ENCODE results near the gene PRPF4. TPM values are rescaled to one million over a fixed set of nuclear protein-coding genes. Genes with fewer than 3 reads are reported as not detected.

The PRPF4 gene
- total and polyA plus RNA-seq, 9 of the 15 experiments (the other 6 are each of a cell fraction or from before 2014, with no cell fraction given) = 25.8 to 66.0 (median 39.8) TPM

GRCh38 chr9:113274474-113275156 is 843 bp upstream of the PRPF4 start (continued):
- TF ChIP-seq, protein P1, sequence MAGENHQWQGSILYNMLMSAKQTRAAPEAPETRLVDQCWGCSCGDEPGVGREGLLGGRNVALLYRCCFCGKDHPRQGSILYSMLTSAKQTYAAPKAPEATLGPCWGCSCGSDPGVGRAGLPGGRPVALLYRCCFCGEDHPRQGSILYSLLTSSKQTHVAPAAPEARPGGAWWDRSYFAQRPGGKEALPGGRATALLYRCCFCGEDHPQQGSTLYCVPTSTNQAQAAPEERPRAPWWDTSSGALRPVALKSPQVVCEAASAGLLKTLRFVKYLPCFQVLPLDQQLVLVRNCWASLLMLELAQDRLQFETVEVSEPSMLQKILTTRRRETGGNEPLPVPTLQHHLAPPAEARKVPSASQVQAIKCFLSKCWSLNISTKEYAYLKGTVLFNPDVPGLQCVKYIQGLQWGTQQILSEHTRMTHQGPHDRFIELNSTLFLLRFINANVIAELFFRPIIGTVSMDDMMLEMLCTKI (IDR thresholded peaks at IDR 0.05; ENCODE audit: partially characterized antibody) = no peak
- TF ChIP-seq ELF4 (CRISPR knock-in tag; IDR thresholded peaks at IDR 0.05) (no peak), TCF15 (CRISPR knock-in tag; IDR thresholded peaks at IDR 0.05) (no peak), SREBF2 (CRISPR knock-in tag; IDR thresholded peaks at IDR 0.05) (no peak), FIP1L1 (IDR thresholded peaks at IDR 0.05; ENCODE audit: low read depth, low read length, poor library complexity, severe bottlenecking) (no peak), SP2 (IDR thresholded peaks at IDR 0.05; ENCODE audit: extremely low read depth, low read depth, low read length, poor library complexity, severe bottlenecking) (no peak), ZNF384 (IDR thresholded peaks at IDR 0.05; ENCODE audit: low read depth, low read length) (peak; percentile 64), EP300 (IDR thresholded peaks at IDR 0.05; ENCODE audit: low read length) (0 out of 2 replicates have a peak, but pooled peaks have one; percentile 18), GTF2B (IDR thresholded peaks at IDR 0.05; ENCODE audit: extremely low read depth, insufficient read length) (no peak), ZNF717 (CRISPR knock-in tag; IDR thresholded peaks at IDR 0.05) (no peak), E2F4 (CRISPR knock-in tag; IDR thresholded peaks at IDR 0.05; ENCODE audit: low read depth) (no peak), MAZ (CRISPR knock-in tag; conservative IDR thresholded peaks at IDR 0.05 in 1 of 2, IDR thresholded peaks at IDR 0.05 in 1 of 2) (peak in 1 of 2 experiments; percentile 20; a peak in 1 of 4 replicates), ZNF589 (CRISPR knock-in tag; IDR thresholded peaks at IDR 0.05; ENCODE audit: low read depth) (no peak), CBFA2T3 (IDR thresholded peaks at IDR 0.05) (no peak), DIDO1 (tag; IDR thresholded peaks at IDR 0.05; ENCODE audit: low read depth) (no peak), GATAD2B (IDR thresholded peaks at IDR 0.05; ENCODE audit: borderline replicate concordance) (peak; percentile 59; the same call in 1 of the 2 replicates), KAT8 (IDR thresholded peaks at IDR 0.05; ENCODE audit: low read depth) (no peak), MNT (conservative IDR thresholded peaks at IDR 0.05) (peak in 1 of 2 experiments; percentile 16; a peak in 2 of 4 replicates), SMARCA5 (IDR thresholded peaks at IDR 0.05) (no peak), ZNF282 (CRISPR knock-in tag; IDR thresholded peaks at IDR 0.05) (no peak), EWSR1 (IDR thresholded peaks at IDR 0.05; ENCODE audit: borderline replicate concordance, low read depth, partially characterized antibody) (no peak), RBBP5 (IDR thresholded peaks at IDR 0.05; ENCODE audit: borderline replicate concordance, insufficient read depth, low read length, poor library complexity, severe bottlenecking) (no peak)

Data from K562 (cell line).